KMS-11 (cell line): ENCODE data around the gene ZNF28.
"Not testable (repeated sequence)": the region's sequence is repeated elsewhere in the genome, so short reads cannot be mapped to it uniquely, and the experiment has no call there.

Experiments used
- H2AFZ ChIP-seq: fragments of 200-600 bp; sonication (generic); 2 replicates; pipeline ENCODE4 v1.6.1; 2016; ENCODE audit warnings: antibody characterized with exemption, mixed run types, low read depth
- H3K27ac ChIP-seq: fragments of 200-600 bp; sonication (generic); 2 replicates; pipeline ENCODE4 v1.6.1; 2016; ENCODE audit warnings: mild to moderate bottlenecking, mixed run types
- H3K27me3 ChIP-seq: fragments of 200-600 bp; sonication (generic); 2 replicates; pipeline ENCODE4 v1.6.1; 2017; ENCODE audit warnings: mild to moderate bottlenecking, low read depth, mixed run types, moderate library complexity; ENCODE audit not compliant: insufficient read depth
- H3K36me3 ChIP-seq: fragments of 200-600 bp; sonication (generic); 2 replicates; pipeline ENCODE4 v1.6.1; 2017; ENCODE audit warnings: mild to moderate bottlenecking, mixed run types; ENCODE audit not compliant: insufficient read depth
- H3K4me1 ChIP-seq: fragments of 200-600 bp; sonication (generic); 2 replicates; pipeline ENCODE4 v1.6.1; 2016; ENCODE audit warnings: mild to moderate bottlenecking, low read depth, mixed run types; ENCODE audit not compliant: poor library complexity, severe bottlenecking
- H3K4me2 ChIP-seq: fragments of 200-600 bp; sonication (generic); 2 replicates; pipeline ENCODE4 v1.7.0; 2016; ENCODE audit warnings: mild to moderate bottlenecking, mixed run types
- H3K4me3 ChIP-seq: fragments of 200-600 bp; sonication (generic); IDR thresholded peaks from 2 replicates; pipeline ENCODE4 v1.6.1; 2017; ENCODE audit warnings: low read depth, low read length, mixed read lengths; ENCODE audit not compliant: insufficient read depth
- H3K79me2 ChIP-seq: fragments of 200-600 bp; sonication (generic); 2 replicates; pipeline ENCODE4 v1.6.1; 2016; ENCODE audit warnings: low read depth, mixed run types; ENCODE audit not compliant: insufficient read depth
- H3K9ac ChIP-seq: fragments of 200-600 bp; sonication (generic); 2 replicates; pipeline ENCODE4 v1.6.1; 2016; ENCODE audit warnings: mild to moderate bottlenecking, mixed run types
- H4K20me1 ChIP-seq: fragments of 200-600 bp; sonication (generic); 2 replicates; pipeline ENCODE4 v1.6.1; 2016; ENCODE audit warnings: mild to moderate bottlenecking, mixed run types; ENCODE audit not compliant: insufficient read depth
- TF ChIP-seq, protein P1 (sequence below): fragments of 200-600 bp; sonication (generic); conservative IDR thresholded peaks from 2 replicates; pipeline ENCODE4 v1.6.1; 2017; ENCODE audit warnings: low read depth, mild to moderate bottlenecking, antibody characterized with exemption, low read length, moderate library complexity, mixed read lengths

ZNF28 gene

GRCh38 chr19:52789440-52789839 is 32.0 kb downstream of the ZNF28 start:
- no peaks in the 10 kb centered on the region for H3K4me1 ChIP-seq
- no peaks in the 10 kb centered on the region for H3K79me2 ChIP-seq
- no peaks in the 10 kb centered on the region for H3K27me3 ChIP-seq
- TF ChIP-seq, protein P1, sequence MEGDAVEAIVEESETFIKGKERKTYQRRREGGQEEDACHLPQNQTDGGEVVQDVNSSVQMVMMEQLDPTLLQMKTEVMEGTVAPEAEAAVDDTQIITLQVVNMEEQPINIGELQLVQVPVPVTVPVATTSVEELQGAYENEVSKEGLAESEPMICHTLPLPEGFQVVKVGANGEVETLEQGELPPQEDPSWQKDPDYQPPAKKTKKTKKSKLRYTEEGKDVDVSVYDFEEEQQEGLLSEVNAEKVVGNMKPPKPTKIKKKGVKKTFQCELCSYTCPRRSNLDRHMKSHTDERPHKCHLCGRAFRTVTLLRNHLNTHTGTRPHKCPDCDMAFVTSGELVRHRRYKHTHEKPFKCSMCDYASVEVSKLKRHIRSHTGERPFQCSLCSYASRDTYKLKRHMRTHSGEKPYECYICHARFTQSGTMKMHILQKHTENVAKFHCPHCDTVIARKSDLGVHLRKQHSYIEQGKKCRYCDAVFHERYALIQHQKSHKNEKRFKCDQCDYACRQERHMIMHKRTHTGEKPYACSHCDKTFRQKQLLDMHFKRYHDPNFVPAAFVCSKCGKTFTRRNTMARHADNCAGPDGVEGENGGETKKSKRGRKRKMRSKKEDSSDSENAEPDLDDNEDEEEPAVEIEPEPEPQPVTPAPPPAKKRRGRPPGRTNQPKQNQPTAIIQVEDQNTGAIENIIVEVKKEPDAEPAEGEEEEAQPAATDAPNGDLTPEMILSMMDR = no peak
- no peaks in the 10 kb centered on the region for H3K36me3 ChIP-seq
- no peak overlapping the region for H2AFZ ChIP-seq
- H4K20me1 ChIP-seq = no peaks in the 10 kb centered on the region
- H3K9ac ChIP-seq = no peak overlapping the region
- H3K4me2 ChIP-seq = no peak overlapping the region
- no peak overlapping the region for H3K4me3 ChIP-seq
- H3K27ac ChIP-seq = no peak overlapping the region

GRCh38 chr19:52786464-52787354 is 34.7 kb downstream of the ZNF28 start, which contains the start of gene ZNF600:
TSS of gene ZNF600 (minus strand) at chr19:52786791. CDS start at chr19:52778888, 7,903 bp downstream.
- H3K27me3 ChIP-seq, H3K27ac ChIP-seq, H4K20me1 ChIP-seq, H3K4me1 ChIP-seq, H3K36me3 ChIP-seq, H3K79me2 ChIP-seq, H3K4me3 ChIP-seq: not testable (repeated sequence)
- peak within 1 kb of the TSS; percentile 79 for H2AFZ ChIP-seq
- H3K9ac ChIP-seq = peak within 1 kb of the TSS; percentile 37; the same call in 1 of the 2 replicates
- 0 out of 2 replicates have a peak within 1 kb of the TSS, but pooled peaks have one; percentile 33 for H3K4me2 ChIP-seq

DNA sequence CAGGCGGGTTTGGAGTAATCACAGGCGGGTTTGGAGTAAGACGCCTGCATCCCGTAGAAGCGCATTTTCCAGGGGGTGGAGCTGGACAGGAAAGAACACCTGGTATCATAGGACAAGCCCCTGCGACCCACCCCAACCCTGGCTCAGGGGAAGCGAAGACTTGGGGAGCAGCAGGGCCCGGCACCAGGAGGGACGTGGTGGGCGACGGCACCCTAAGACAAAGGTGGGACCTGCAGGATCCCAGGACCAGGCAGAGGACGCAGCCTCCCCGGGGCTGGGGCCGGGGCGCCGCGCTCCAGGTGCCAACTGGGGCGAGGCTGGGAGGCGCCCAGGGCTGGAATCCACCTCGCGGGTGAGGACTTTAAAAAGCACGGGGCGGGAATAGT is 35.4 kb downstream of the ZNF28 start:
- no peaks in the 10 kb centered on the region for H3K79me2 ChIP-seq
- H3K9ac ChIP-seq = peak overlapping the region; percentile 37; the same call in 1 of the 2 replicates
- H3K27ac ChIP-seq = no peak overlapping the region
- no peaks in the 10 kb centered on the region for H4K20me1 ChIP-seq
- H3K4me1 ChIP-seq = no peaks in the 10 kb centered on the region
- H3K36me3 ChIP-seq = no peaks in the 10 kb centered on the region
- H3K4me2 ChIP-seq = 0 out of 2 replicates have a peak overlapping the region, but pooled peaks have one; percentile 33
- TF ChIP-seq, protein P1 = no peak
- no peaks in the 10 kb centered on the region for H3K27me3 ChIP-seq
- peak overlapping the region; percentile 79 for H2AFZ ChIP-seq
- no peak overlapping the region for H3K4me3 ChIP-seq

- no peak overlapping the region for H3K9ac ChIP-seq
- H3K4me3 ChIP-seq = no peak overlapping the region
- no peak overlapping the region for H2AFZ ChIP-seq
Measured at GRCh38 chr19:52785506-52785905, 35.9 kb downstream of the ZNF28 start.

DNA sequence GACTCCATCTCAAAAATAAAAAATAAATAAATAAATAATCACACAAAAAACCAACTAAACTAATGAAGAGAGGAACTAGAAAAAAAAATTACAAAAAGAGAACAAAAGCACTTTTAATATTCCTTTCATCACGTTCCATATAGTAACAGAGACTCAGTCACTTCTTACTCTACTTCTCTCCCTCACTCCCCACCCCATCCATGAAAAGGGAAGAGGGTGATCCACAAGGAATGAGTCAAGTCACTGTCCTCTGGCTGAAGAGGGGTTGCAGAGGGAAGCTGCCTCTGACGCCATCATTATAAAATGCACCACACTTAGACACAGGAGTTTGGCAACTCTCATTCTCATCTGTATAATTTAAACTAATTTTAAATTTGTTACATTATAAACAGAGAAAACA is 38.6 kb downstream of the ZNF28 start:
- H3K36me3 ChIP-seq, H3K79me2 ChIP-seq: not testable (repeated sequence)

More at GRCh38 chr19:52785506-52785905, 35.9 kb downstream of the ZNF28 start:
- H3K27ac ChIP-seq = no peak overlapping the region
- H3K79me2 ChIP-seq = no peaks in the 10 kb centered on the region
- TF ChIP-seq, protein P1 = no peak
- H3K4me1 ChIP-seq = no peaks in the 10 kb centered on the region
- H3K4me2 ChIP-seq = 0 out of 2 replicates have a peak overlapping the region, but pooled peaks have one; percentile 33
- no peaks in the 10 kb centered on the region for H3K36me3 ChIP-seq
- no peaks in the 10 kb centered on the region for H3K27me3 ChIP-seq
- H4K20me1 ChIP-seq = no peaks in the 10 kb centered on the region

More for the DNA sequence above, 38.6 kb downstream of the ZNF28 start:
- H3K4me1 ChIP-seq, H3K27ac ChIP-seq, H2AFZ ChIP-seq, H3K27me3 ChIP-seq, H3K9ac ChIP-seq, H3K4me2 ChIP-seq, H3K4me3 ChIP-seq, H4K20me1 ChIP-seq: not testable (repeated sequence)
